ENCODE measurements around the gene HID1.

GRCh38 chr17:75004371-75004770, 31.8 kb upstream of the HID1 start:
- TF ChIP-seq ATF3 (IDR thresholded peaks at IDR 0.05): no peak
- TF ChIP-seq SIN3A (IDR thresholded peaks at IDR 0.05; ENCODE audit: low read depth): no peak
- TF ChIP-seq SRF (IDR thresholded peaks at IDR 0.05; ENCODE audit: low read depth): no peak
- TF ChIP-seq, protein P1, sequence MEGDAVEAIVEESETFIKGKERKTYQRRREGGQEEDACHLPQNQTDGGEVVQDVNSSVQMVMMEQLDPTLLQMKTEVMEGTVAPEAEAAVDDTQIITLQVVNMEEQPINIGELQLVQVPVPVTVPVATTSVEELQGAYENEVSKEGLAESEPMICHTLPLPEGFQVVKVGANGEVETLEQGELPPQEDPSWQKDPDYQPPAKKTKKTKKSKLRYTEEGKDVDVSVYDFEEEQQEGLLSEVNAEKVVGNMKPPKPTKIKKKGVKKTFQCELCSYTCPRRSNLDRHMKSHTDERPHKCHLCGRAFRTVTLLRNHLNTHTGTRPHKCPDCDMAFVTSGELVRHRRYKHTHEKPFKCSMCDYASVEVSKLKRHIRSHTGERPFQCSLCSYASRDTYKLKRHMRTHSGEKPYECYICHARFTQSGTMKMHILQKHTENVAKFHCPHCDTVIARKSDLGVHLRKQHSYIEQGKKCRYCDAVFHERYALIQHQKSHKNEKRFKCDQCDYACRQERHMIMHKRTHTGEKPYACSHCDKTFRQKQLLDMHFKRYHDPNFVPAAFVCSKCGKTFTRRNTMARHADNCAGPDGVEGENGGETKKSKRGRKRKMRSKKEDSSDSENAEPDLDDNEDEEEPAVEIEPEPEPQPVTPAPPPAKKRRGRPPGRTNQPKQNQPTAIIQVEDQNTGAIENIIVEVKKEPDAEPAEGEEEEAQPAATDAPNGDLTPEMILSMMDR (IDR thresholded peaks at IDR 0.05 in 2 of 3, conservative IDR thresholded peaks at IDR 0.05 in 1 of 3; ENCODE audit: borderline replicate concordance in 1 of 3, insufficient read depth in 1 of 3, low read depth in 2 of 3, low read length in 2 of 3): no peak
- TF ChIP-seq ZFX (IDR thresholded peaks at IDR 0.05): no peak
- no peak for TF ChIP-seq EZH2phosphoT487 (IDR thresholded peaks at IDR 0.05; ENCODE audit: borderline replicate concordance)
- no peak for TF ChIP-seq RAD21 (IDR thresholded peaks at IDR 0.05; ENCODE audit: low read depth)
